Stomach (tissue), 9 donors: ENCODE data around the gene ZNF397. TPM values are rescaled to one million over a fixed set of nuclear protein-coding genes. Genes with fewer than 3 reads are reported as not detected.

Experiments
- DNase-seq, 2 donors: peaks; one replicate each; pipeline versions ENCODE4 v3.0.0 to v3.0.0-alpha.2; 2013 to 2019
- H3K27ac ChIP-seq, 5 donors: fragments of 200-600 bp in 4 of 5; sonication (generic) in 4 of 5; one replicate each; pipeline ENCODE4 v1.5.1; 2013 to 2019; ENCODE audit warnings: mild to moderate bottlenecking in 1 of 5, moderate library complexity in 1 of 5
- H3K27me3 ChIP-seq, 3 donors: fragments of 200-600 bp; sonication (generic); one replicate each; pipeline ENCODE4 v1.5.1; 2017 to 2019; ENCODE audit warnings: mixed run types in 1 of 3
- H3K36me3 ChIP-seq, 4 donors: fragments of 200-600 bp; sonication (generic); 1 replicate in 3 of 4; 2 replicates in 1 of 4; pipeline ENCODE4 v1.5.1; 2016 to 2019
- H3K4me1 ChIP-seq, 4 donors: fragments of 200-600 bp; sonication (generic); one replicate each; pipeline ENCODE4 v1.5.1; 2016 to 2019
- H3K4me3 ChIP-seq, 4 donors: fragments of 200-600 bp; sonication (generic) in 3 of 4; one replicate each; pipeline ENCODE4 v1.5.1; 2016 to 2019; ENCODE audit warnings: mild to moderate bottlenecking in 1 of 4
- H3K9me3 ChIP-seq, 4 donors: fragments of 200-600 bp; sonication (generic); one replicate each; pipeline ENCODE4 v1.5.1; 2016 to 2019
- EP300 ChIP-seq: sonication (generic); formaldehyde crosslinking; IDR thresholded peaks from one replicate; pipeline ENCODE4 v1.6.1; 2017; ENCODE audit warnings: antibody characterized with exemption
- POLR2A ChIP-seq, 4 donors: fragments of 450-650 bp; IDR thresholded peaks; one replicate each; pipeline ENCODE4 v1.6.1; 2016; ENCODE audit warnings: antibody characterized with exemption in 4 of 4, control low read depth in 2 of 4, mild to moderate bottlenecking in 1 of 4, moderate library complexity in 1 of 4
- POLR2AphosphoS5 ChIP-seq, 3 donors: sonication (generic); formaldehyde crosslinking; IDR thresholded peaks; one replicate each; pipeline ENCODE4 v1.6.1; 2016; ENCODE audit warnings: antibody characterized with exemption in 3 of 3
- WGBS, 5 donors: extraction: QIAGEN DNeasy Blood & Tissue Kit in 3 of 5; methylation state at CpG; one replicate each; pipeline versions ENCODE4 v1.1.5 to v1.1.7; 2013 to 2018; 5-methylcytosine and 5-hydroxymethylcytosine counted together
- intact Hi-C: fragments of 100-400 bp; cut with DNase I; formaldehyde crosslinking; loops from one replicate; pipeline ENCODE4 v1.15.1; 2023; ENCODE audit warnings: low total_unique reads
- polyA plus RNA-seq, 3 donors: library from polyadenylated mRNA; stranded (reverse); fragments of 200-250 nt; gene quantifications; one replicate each; pipeline ENCODE4 v1.2.3, GENCODE V29; 2013
- total RNA-seq, 5 donors: library from RNA; depleted of rRNA; stranded (reverse); fragments of >200 nt; gene quantifications; one replicate each; pipeline versions ENCODE4 v1.1.0 to v1.2.3, GENCODE V29; 2014 to 2016
- TF ChIP-seq, protein P1 (sequence below), 7 experiments: fragments of 450-650 bp in 4 of 7; fragments of 200-600 bp in 3 of 7; sonication (generic) in 3 of 7; IDR thresholded peaks; one replicate each; pipeline ENCODE4 v1.5.1; 2016 to 2019; ENCODE audit warnings: antibody characterized with exemption in 7 of 7, control low read depth in 2 of 7, mild to moderate bottlenecking in 1 of 7
- donor health status: healthy with polysubstance abuse.
- donor health status: Bipolar disorder and iron deficiency.
- donor health status: healthy.

The ZNF397 gene
- total and polyA plus RNA-seq, 8 donors: 10.9 to 45.5 (median 21.4) TPM

DNA sequence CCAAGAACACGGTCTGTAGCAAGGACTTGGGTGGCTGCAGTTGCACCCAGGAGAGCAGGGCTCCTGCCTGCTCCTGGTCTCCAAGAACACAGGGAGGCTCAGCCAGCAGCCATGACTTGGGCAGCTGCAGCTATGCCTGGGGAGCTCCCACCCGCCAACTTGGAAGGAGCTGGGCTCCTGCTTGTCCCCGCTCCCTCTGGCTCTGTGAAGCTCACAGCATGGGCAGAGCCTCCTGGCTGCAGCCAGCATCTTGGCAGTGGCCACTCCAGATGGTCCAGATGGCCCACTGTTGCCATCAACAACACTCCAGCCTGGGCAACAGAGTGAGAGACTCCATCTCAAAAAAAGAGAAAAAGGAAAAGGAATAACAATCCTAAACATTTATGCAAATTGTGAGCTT, 44.0 kb downstream of the ZNF397 start:
- Histone ChIP-seq H3K36me3 (peaks cover 0 to 20% (median 15%) of the 10 kb centered on the region in 4 donors), H3K4me3 (no peak overlapping the region), H3K4me1 (peaks cover 6 to 19% (median 12%) of the 10 kb centered on the region in 4 donors), H3K27ac (no peak overlapping the region), H3K9me3 (peaks cover 0 to 5% (median 0%) of the 10 kb centered on the region in 4 donors), H3K27me3 (no peaks in the 10 kb centered on the region)
- intact Hi-C loops: no loop called here
- 95 to 100% (median 98%) methylated on average over 2 to 3 of the region's 3 CpGs for whole genome bisulfite sequencing, 5 donors
- no peak for DNase-seq
- TF ChIP-seq POLR2A (IDR thresholded peaks at IDR 0.05): no peak
- TF ChIP-seq, protein P1, sequence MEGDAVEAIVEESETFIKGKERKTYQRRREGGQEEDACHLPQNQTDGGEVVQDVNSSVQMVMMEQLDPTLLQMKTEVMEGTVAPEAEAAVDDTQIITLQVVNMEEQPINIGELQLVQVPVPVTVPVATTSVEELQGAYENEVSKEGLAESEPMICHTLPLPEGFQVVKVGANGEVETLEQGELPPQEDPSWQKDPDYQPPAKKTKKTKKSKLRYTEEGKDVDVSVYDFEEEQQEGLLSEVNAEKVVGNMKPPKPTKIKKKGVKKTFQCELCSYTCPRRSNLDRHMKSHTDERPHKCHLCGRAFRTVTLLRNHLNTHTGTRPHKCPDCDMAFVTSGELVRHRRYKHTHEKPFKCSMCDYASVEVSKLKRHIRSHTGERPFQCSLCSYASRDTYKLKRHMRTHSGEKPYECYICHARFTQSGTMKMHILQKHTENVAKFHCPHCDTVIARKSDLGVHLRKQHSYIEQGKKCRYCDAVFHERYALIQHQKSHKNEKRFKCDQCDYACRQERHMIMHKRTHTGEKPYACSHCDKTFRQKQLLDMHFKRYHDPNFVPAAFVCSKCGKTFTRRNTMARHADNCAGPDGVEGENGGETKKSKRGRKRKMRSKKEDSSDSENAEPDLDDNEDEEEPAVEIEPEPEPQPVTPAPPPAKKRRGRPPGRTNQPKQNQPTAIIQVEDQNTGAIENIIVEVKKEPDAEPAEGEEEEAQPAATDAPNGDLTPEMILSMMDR (IDR thresholded peaks at IDR 0.05): no peak
- no peak for TF ChIP-seq EP300
- TF ChIP-seq POLR2AphosphoS5 (IDR thresholded peaks at IDR 0.05): no peak

DNA sequence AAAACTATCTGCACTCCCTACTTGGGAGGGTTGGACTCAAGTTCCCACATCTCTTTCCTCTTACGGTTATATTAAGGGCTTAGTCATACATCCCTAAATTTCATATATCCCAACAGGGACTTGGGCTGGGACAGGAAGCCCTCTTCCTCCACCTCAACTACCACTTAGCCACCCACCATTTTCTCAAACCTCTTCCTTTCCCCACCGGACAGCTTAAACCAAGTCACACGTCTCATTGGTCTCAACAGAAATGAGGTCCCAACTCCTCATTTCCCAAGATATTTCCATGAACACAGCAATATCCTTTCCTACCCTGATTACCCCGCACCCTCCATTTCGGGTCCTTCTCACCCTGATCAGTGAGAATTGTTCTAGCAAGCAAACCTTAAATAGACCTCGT, 48.5 kb downstream of the ZNF397 start:
- peaks cover 0 to 20% (median 16%) of the 10 kb centered on the region in 4 donors for H3K36me3 ChIP-seq
- no peak for TF ChIP-seq POLR2AphosphoS5 (IDR thresholded peaks at IDR 0.05)
- TF ChIP-seq, protein P1 (IDR thresholded peaks at IDR 0.05): no peak
- TF ChIP-seq POLR2A (IDR thresholded peaks at IDR 0.05): no peak
- no peak for TF ChIP-seq EP300
- WGBS, 5 donors: 6 to 11% (median 8%) methylated on average over 6 of the region's 6 CpGs
- peak overlapping the region in 4 of 5 donors; percentile 88 to 89 (median 89) for H3K27ac ChIP-seq
- intact Hi-C loops: no loop called here
- H3K27me3 ChIP-seq: no peaks in the 10 kb centered on the region
- H3K4me1 ChIP-seq: peaks cover 18 to 50% (median 36%) of the 10 kb centered on the region in 4 donors
- H3K9me3 ChIP-seq: no peaks in the 10 kb centered on the region
- H3K4me3 ChIP-seq: peak overlapping the region; percentile 65 to 76 (median 70)
- peak in 1 of 2 donors; percentile 37 for DNase-seq

DNA sequence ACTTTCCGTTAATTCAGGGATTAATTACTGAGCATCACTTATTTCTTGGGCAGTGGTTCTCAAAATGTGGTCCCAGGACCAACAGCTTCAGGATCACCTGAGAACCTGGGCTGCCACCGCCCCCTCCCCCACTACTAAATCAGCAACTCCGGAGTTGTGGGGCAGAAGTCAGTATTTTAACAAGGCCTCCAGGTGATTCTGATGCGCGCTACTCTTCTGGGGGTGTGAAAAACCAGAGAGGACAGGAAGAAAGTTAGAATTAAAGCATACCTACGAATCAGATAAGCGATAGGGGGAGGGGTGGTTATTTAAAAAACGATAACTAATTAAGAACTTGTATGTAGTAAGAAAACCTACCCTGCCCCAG, 48.9 kb downstream of the ZNF397 start:
- Histone ChIP-seq H3K27ac (peak overlapping the region; percentile 52 to 89 (median 89)), H3K27me3 (no peaks in the 10 kb centered on the region), H3K4me3 (peak overlapping the region; percentile 65 to 76 (median 70)), H3K4me1 (peaks cover 18 to 50% (median 36%) of the 10 kb centered on the region in 4 donors), H3K9me3 (no peaks in the 10 kb centered on the region), H3K36me3 (peaks cover 0 to 20% (median 15%) of the 10 kb centered on the region in 4 donors)
- WGBS, 5 donors: 0 to 1% (median 0%) methylated on average over 8 of the region's 8 CpGs
- no peak for TF ChIP-seq POLR2AphosphoS5 (IDR thresholded peaks at IDR 0.05)
- TF ChIP-seq POLR2A (IDR thresholded peaks at IDR 0.05): no peak
- TF ChIP-seq, protein P1 (IDR thresholded peaks at IDR 0.05): no peak
- TF ChIP-seq EP300: no peak
- intact Hi-C loops: no loop called here
- peak; percentile 32 to 75 for DNase-seq

DNA sequence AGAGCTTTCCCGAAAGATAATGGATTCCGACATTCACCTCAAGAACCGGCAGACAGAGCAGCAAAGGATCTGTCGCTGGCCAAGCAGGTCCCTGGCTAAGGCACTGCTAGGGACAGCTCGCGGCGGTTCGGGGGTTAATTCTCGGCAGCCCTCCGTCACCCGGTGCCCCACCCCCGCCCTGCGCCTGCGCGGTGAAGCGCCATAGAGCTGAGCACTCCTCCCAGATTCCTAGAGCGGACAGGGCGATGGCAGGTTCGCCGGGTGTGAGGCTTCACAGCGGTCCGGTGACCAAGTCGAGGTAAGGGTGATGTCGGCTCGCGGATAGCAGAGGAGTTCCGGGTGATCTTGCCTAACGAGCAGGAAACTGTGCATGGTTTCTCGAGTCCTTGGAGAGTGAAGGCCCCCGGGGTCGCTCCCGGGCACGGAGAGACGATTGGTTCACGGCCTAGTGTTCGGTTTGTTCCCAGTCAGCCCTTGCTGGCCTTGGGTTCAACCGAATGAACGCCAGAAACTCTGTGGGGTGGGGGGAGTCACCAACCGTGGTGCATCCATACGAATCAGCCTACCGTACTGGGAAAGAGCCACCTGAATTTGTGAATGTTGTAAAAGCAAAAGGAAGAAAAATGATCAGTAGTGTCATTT, 49.4 kb downstream of the ZNF397 start, which contains the start of gene ZSCAN30:
TSS of gene ZSCAN30 (minus strand) at position 136 of the 642 bp plus-strand sequence. CDS start 25,877 bp downstream, outside the sequence.
- peaks cover 18 to 50% (median 36%) of the 10 kb centered on the region in 4 donors for H3K4me1 ChIP-seq
- TF ChIP-seq POLR2A (IDR thresholded peaks at IDR 0.05) (peak in 2 of 4 donors; percentile 47 to 66), POLR2AphosphoS5 (IDR thresholded peaks at IDR 0.05) (peak; percentile 79 to 95 (median 90)), EP300 (no peak)
- TF ChIP-seq, protein P1 (IDR thresholded peaks at IDR 0.05): peak in 1 of 7 experiments; percentile 24
- H3K36me3 ChIP-seq: peaks cover 0 to 23% (median 19%) of the 10 kb centered on the region in 4 donors
- H3K4me3 ChIP-seq: peak within 1 kb of the TSS; percentile 65 to 76 (median 70)
- peak; percentile 96 to 99 for DNase-seq
- H3K9me3 ChIP-seq: no peaks in the 10 kb centered on the region
- no peaks in the 10 kb centered on the region for H3K27me3 ChIP-seq
- H3K27ac ChIP-seq: peak within 1 kb of the TSS; percentile 88 to 90 (median 89)
- WGBS, 5 donors: 0 to 1% (median 0%) methylated on average over 23 to 41 of the region's 41 CpGs
- intact Hi-C loops: no loop called here
